ENCODE data around the gene MX1. TPM values are rescaled to one million over a fixed set of nuclear protein-coding genes. Genes with fewer than 3 reads are reported as not detected.

The MX1 gene
- total and polyA plus RNA-seq, 2 experiments from 2014 or later: 2.1 to 6.5 TPM

DNA sequence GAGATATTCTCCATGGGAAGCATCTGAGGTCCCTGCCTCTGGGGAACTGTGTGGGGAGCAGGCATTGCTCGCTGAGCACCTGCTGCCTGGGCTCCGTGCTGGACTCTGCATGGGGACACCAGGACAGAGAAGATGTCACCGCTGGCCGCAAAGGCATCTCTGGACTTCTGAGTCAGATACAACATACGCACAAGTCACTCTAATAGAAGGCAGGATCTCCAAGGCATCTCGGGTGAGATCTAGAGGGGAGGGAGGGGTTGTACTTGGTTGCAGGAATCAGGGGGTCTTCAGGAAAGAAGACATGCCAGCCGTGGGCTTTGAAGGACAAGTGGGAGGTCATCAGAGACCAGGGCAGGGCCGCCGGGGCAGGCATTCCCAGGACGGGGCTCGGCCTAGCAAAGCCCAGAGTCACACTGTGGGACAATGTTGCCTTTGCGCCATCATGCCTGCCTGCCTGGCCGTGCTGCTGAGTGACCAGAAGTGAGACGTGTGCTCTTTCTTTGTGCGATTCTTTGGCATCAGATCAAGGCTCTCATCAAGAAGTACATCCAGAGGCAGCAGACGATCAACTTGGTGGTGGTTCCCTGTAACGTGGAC is 35.9 kb upstream of the MX1 start:
- Histone ChIP-seq H4K20me1 (replicated peaks; ENCODE audit: insufficient read depth) (no peaks in the 10 kb centered on the region), H3K4me3 (no peak overlapping the region), H3K27ac (ENCODE audit: low read depth) (no peak overlapping the region), H3F3A (replicated peaks; ENCODE audit: low read depth) (no peaks in the 10 kb centered on the region), H3K4me2 (no peak overlapping the region), H3K27me3 (ENCODE audit: insufficient read depth) (no peaks in the 10 kb centered on the region), H3K36me3 (ENCODE audit: insufficient read depth) (no peaks in the 10 kb centered on the region), H3K9me2 (ENCODE audit: insufficient read depth) (no peaks in the 10 kb centered on the region), H3K79me2 (replicated peaks; ENCODE audit: insufficient read depth) (no peaks in the 10 kb centered on the region), H3K4me1 (ENCODE audit: insufficient read depth) (no peaks in the 10 kb centered on the region), H2AFZ (no peak overlapping the region)
- Mint-ChIP-seq H3K4me3 (no peak overlapping the region), H3K4me1 (no peaks in the 10 kb centered on the region), H3K27ac (no peak overlapping the region), H3K36me3 (ENCODE audit: low read depth) (peaks cover 7% of the 10 kb centered on the region), H3K9me3 (no peaks in the 10 kb centered on the region; the same call in none of the 3 replicates), H3K27me3 (ENCODE audit: insufficient read depth, low read depth, poor library complexity) (peaks cover 7% of the 10 kb centered on the region)
- TF ChIP-seq JUNB (IDR thresholded peaks at IDR 0.05; ENCODE audit: unreplicated experiment) (no peak), POLR2AphosphoS5 (IDR thresholded peaks at IDR 0.05; ENCODE audit: low read depth) (no peak), EZH2phosphoT487 (IDR thresholded peaks at IDR 0.05; ENCODE audit: unreplicated experiment) (no peak), ZNF331 (CRISPR knock-in tag; IDR thresholded peaks at IDR 0.05; ENCODE audit: low read depth) (no peak), EZH2 (IDR thresholded peaks at IDR 0.05; ENCODE audit: low read depth, unreplicated experiment) (no peak), NANOG (IDR thresholded peaks at IDR 0.05; ENCODE audit: borderline replicate concordance) (no peak), STAT1 (IDR thresholded peaks at IDR 0.05; ENCODE audit: unreplicated experiment) (no peak)
- TF ChIP-seq, protein P1, sequence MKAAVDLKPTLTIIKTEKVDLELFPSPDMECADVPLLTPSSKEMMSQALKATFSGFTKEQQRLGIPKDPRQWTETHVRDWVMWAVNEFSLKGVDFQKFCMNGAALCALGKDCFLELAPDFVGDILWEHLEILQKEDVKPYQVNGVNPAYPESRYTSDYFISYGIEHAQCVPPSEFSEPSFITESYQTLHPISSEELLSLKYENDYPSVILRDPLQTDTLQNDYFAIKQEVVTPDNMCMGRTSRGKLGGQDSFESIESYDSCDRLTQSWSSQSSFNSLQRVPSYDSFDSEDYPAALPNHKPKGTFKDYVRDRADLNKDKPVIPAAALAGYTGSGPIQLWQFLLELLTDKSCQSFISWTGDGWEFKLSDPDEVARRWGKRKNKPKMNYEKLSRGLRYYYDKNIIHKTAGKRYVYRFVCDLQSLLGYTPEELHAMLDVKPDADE (IDR thresholded peaks at IDR 0.05): no peak
- TF ChIP-seq, protein P2, sequence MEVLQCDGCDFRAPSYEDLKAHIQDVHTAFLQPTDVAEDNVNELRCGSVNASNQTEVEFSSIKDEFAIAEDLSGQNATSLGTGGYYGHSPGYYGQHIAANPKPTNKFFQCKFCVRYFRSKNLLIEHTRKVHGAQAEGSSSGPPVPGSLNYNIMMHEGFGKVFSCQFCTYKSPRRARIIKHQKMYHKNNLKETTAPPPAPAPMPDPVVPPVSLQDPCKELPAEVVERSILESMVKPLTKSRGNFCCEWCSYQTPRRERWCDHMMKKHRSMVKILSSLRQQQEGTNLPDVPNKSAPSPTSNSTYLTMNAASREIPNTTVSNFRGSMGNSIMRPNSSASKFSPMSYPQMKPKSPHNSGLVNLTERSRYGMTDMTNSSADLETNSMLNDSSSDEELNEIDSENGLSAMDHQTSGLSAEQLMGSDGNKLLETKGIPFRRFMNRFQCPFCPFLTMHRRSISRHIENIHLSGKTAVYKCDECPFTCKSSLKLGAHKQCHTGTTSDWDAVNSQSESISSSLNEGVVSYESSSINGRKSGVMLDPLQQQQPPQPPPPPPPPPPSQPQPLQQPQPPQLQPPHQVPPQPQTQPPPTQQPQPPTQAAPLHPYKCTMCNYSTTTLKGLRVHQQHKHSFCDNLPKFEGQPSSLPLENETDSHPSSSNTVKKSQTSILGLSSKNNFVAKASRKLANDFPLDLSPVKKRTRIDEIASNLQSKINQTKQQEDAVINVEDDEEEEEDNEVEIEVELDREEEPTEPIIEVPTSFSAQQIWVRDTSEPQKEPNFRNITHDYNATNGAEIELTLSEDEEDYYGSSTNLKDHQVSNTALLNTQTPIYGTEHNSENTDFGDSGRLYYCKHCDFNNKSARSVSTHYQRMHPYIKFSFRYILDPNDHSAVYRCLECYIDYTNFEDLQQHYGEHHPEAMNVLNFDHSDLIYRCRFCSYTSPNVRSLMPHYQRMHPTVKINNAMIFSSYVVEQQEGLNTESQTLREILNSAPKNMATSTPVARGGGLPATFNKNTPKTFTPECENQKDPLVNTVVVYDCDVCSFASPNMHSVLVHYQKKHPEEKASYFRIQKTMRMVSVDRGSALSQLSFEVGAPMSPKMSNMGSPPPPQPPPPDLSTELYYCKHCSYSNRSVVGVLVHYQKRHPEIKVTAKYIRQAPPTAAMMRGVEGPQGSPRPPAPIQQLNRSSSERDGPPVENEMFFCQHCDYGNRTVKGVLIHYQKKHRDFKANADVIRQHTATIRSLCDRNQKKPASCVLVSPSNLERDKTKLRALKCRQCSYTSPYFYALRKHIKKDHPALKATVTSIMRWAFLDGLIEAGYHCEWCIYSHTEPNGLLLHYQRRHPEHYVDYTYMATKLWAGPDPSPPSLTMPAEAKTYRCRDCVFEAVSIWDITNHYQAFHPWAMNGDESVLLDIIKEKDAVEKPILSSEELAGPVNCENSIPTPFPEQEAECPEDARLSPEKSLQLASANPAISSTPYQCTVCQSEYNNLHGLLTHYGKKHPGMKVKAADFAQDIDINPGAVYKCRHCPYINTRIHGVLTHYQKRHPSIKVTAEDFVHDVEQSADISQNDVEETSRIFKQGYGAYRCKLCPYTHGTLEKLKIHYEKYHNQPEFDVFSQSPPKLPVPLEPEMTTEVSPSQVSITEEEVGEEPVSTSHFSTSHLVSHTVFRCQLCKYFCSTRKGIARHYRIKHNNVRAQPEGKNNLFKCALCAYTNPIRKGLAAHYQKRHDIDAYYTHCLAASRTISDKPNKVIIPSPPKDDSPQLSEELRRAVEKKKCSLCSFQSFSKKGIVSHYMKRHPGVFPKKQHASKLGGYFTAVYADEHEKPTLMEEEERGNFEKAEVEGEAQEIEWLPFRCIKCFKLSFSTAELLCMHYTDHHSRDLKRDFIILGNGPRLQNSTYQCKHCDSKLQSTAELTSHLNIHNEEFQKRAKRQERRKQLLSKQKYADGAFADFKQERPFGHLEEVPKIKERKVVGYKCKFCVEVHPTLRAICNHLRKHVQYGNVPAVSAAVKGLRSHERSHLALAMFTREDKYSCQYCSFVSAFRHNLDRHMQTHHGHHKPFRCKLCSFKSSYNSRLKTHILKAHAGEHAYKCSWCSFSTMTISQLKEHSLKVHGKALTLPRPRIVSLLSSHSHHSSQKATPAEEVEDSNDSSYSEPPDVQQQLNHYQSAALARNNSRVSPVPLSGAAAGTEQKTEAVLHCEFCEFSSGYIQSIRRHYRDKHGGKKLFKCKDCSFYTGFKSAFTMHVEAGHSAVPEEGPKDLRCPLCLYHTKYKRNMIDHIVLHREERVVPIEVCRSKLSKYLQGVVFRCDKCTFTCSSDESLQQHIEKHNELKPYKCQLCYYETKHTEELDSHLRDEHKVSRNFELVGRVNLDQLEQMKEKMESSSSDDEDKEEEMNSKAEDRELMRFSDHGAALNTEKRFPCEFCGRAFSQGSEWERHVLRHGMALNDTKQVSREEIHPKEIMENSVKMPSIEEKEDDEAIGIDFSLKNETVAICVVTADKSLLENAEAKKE (CRISPR knock-in tag; IDR thresholded peaks at IDR 0.05): no peak
- ATAC-seq: no peak
- no peak for DNase-seq (ENCODE audit: low spot score)
